H1 (cell line): ENCODE results near the gene PC. TPM values are rescaled to one million over a fixed set of nuclear protein-coding genes. Genes with fewer than 3 reads are reported as not detected.

ENCODE experiments used
- CHD7 ChIP-seq: fragments of 300-600 bp; sonication (generic); IDR thresholded peaks from 2 replicates; pipeline ENCODE4 v1.7.1; 2012; ENCODE audit warnings: low read length, moderate library complexity, mild to moderate bottlenecking, inconsistent platforms; ENCODE audit not compliant: insufficient replicate concordance
- SIX5 ChIP-seq: IDR thresholded peaks from 2 replicates; pipeline ENCODE4 v1.6.1; 2011; ENCODE audit warnings: mild to moderate bottlenecking, low read depth, low read length
- TBP ChIP-seq: IDR thresholded peaks from 2 replicates; pipeline ENCODE4 v1.6.1; 2011; ENCODE audit warnings: low read depth, low read length, improper control_type of control experiment
- polyA plus RNA-seq, 7 experiments: library from polyadenylated mRNA; depleted of rRNA in 3 of 7; stranded (reverse) in 5 of 7; unstranded in 2 of 7; fragments of >200 nt in 5 of 7; fragments of 200-250 nt in 2 of 7; gene quantifications; 1 replicate in 5 of 7; 2 replicates in 1 of 7; 4 replicates in 1 of 7; pipeline versions ENCODE4 v1.2.1 to v1.2.3, GENCODE V29; 2011 to 2013; ENCODE audit warnings: missing spikeins in 2 of 7, mixed read lengths in 2 of 7
- total RNA-seq: library from RNA; stranded (reverse); fragmentation: NEBNext Ultra II Directional; extraction: Animal tissue kit (Norgen Biotek cat#: 25700); gene quantifications from 2 replicates; pipeline ENCODE4 v1.2.1, GENCODE V29; 2021

PC gene
- total and polyA plus RNA-seq, 2 of the 8 experiments (the other 6 are each of a cell fraction or from before 2014, with no cell fraction given) = 11.5 to 27.5 TPM

- TF ChIP-seq CHD7 (no peak), SIX5 (no peak), TBP (no peak)
Observed at GRCh38 chr11:66875378-66875777, 82.8 kb downstream of the PC start (continued).
